ENCODE data around the gene RBM33. TPM values are rescaled to one million over a fixed set of nuclear protein-coding genes. Genes with fewer than 3 reads are reported as not detected.
A peak's percentile ranks its signal among the peaks of the same experiment; 100 is the strongest.
"Not testable (repeated sequence)": the region's sequence is repeated elsewhere in the genome, so short reads cannot be mapped to it uniquely, and the experiment has no call there.

The RBM33 gene
- 21.8 and 25.5 TPM in 2 replicates for total RNA-seq

GRCh38 chr7:155644178-155644970 is at the start of gene RBM33:
RBM33 (plus strand) TSS chr7:155644661; CDS start chr7:155644877, 216 bp downstream.
- peak; percentile 32 for DNase-seq (ENCODE audit: low read depth, low spot score)

DNA sequence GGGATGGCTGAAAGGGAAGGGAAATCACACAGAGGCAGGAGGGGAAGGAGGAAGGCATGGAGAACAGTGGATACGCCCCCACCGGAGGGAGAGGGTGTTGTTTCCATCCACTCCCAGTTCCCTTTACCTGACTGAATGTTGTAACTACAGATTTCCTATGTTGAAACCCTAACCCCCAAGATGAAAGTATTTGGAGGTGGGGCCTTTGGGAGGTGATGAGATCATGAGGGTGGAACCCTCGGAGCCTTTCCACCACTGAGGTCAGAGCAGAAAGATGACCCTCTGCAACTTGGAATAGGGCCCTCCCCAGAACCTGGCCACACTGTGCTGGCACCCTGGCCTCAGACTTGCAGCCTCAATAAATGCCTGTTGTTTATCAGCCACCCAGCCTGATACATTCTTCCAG is 49.5 kb upstream of the RBM33 start:
- DNase-seq (ENCODE audit: low read depth, low spot score), result no peak

- no peak for DNase-seq (ENCODE audit: low read depth, low spot score)
These were observed 46.7 kb upstream of the RBM33 start for GRCh38 chr7:155597753-155598140.

DNA sequence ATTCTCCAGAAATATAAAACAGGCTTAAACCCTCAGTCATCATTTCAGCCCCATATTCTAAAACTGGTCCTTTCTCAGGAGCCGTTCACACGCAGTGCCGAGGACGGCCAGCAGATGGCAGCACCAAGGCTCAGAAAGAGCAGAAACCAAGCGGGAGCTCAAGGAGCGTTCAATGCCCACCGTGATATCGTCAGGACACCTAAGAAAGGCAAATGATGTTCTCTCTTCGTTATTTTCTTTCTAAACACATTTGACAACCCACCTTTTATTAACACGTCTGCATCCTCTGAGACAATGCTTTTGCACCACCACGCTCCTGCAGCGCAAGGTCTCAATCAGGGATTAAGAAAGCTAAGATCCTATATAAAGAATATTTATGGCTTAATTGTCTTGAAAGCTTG is 45.7 kb upstream of the RBM33 start:
- DNase-seq (ENCODE audit: low read depth, low spot score), result peak; percentile 17

GRCh38 chr7:155602156-155602555 is 42.3 kb upstream of the RBM33 start:
- DNase-seq (ENCODE audit: low read depth, low spot score), result no peak

GRCh38 chr7:155602750-155603149 is 41.7 kb upstream of the RBM33 start:
- no peak for DNase-seq (ENCODE audit: low read depth, low spot score)

DNA sequence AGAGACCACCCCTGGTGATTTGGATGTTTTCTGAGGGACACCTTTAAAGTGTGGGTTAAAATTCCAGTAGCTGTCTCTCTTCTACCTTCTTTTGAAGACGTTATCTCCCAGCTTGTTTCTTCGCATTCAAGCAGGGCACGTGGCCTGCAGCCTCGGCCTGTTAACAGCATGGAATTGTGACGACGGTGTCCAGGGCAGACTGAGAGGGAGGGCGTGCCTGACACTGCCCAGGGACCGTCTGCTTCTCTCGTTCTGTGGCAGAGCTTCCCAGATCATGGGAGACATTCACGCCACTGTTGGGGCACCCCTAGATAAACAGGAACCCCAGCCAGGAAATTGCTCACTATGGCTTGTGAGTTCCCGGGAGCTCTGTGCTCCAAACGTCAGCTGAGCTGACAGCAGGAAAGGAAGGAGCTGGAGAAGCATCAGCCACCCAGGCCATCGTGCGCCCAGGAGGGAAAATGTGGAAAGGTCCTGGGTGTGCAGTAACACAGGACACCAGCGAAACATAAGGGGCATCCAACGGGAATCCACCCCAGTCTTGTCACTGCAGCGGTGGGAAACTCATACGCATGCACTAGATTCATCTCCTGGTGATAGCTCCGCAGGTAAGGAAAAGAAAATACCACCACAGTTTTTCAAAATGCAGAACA is 41.1 kb upstream of the RBM33 start:
- DNase-seq (ENCODE audit: low read depth, low spot score), result no peak

DNA sequence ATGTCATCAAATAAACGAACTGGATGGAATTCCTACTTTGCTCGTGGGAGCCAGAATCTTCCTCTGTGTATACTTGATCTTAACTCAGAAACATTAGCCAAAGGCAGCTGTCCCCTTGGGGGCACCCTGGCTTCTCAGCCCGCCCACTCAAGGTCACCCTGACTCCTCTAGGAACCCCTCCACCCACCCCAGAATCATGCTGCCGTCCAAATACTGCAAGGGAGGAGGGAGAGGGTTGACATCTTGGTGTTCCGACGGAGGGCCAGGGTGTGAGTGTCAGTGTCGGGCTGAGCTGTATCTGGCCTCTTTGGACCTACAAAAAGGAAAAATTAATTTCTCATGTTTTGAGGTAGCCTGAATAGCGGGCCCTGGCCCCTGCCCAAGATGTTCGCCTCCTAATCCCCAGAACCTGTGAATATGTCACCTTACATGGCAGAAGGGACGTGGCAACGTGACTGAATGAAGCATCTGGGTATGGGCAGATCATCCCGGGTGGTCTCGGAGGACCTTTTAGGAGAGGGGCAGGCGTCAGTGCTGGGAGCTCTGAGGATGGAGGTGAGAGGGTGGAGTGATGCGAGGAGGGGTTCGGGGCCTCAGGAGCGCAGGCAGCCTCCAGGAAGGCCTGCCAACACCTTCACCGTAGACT is 40.5 kb upstream of the RBM33 start:
- DNase-seq (ENCODE audit: low read depth, low spot score), result no peak

DNA sequence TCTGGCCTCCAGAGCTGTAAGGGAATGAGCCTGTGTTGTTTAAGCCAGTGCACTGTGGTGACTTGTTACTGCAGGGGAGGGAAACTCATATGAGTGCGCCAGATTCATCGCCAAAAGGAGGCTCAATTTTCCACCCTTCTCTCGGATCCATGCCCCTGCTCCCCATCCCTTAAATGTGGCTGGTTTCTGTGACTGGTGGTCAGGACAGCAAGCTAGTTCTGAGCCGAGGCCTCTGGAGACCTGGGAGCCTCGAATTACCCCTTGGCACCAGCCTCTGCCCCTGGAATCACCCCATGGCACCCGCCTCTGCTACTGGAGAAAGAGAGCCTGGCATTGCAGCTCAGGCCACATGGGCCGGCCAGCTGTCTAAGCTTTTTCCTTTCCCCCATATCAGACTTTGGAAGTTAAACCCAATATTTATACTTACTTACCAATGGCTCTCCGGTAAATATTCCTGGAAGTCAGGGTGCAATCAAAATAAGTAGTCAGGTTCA is 39.9 kb upstream of the RBM33 start:
- DNase-seq (ENCODE audit: low read depth, low spot score), result no peak

GRCh38 chr7:155609185-155609584 is 35.3 kb upstream of the RBM33 start:
- DNase-seq (ENCODE audit: low read depth, low spot score), result no peak

- DNase-seq (ENCODE audit: low read depth, low spot score), result no peak
These were observed 33.7 kb upstream of the RBM33 start for GRCh38 chr7:155610633-155611193.

DNA sequence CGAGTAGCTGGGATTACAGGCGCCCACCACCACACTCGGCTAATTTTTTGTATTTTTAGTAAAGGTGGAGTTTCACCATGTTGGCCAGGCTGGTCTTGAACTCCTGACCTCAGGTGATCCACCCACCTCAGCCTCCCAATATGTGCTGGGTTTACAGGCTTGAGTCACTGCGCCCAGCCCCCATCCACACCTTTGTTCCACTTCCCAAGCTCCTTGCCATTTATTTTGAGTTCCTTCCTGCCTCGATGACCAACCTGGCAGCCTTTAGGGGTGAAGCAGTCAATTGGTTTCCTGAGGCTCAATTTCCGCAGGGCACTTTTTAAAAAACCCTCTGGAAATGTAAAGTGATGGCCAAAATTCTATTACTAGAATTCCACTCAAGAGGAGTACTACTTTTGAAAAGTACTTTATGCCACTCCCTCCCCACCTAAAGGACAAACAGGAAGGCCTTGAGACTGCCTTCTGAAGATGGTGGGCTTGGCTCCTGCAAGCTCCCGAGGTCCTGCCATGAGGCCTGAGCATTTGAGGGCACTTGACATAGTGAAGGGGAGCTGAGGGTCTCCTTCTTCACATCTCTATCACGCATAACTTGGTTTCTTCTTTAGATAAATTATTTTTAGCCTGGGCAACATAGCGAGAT is 32.5 kb upstream of the RBM33 start:
- no peak for DNase-seq (ENCODE audit: low read depth, low spot score)

GRCh38 chr7:155612658-155613057 is 31.8 kb upstream of the RBM33 start:
- no peak for DNase-seq (ENCODE audit: low read depth, low spot score)

DNA sequence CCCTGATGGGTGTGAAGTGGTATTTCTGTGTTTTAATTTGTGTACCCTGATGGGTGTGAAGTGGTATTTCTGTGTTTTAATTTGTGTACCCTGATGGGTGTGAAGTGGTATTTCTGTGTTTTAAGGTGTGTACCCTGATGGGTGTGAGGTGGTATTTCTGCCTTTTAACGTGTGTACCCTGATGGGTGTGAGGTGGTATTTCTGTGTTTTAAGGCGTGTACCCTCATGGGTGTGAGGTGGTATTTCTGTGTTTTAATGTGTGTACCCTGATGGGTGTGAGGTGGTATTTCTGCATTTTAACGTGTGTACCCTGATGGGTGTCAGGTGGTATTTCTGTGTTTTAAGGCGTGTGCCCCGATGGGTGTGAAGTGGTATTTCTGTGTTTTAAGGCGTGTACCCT is 29.4 kb upstream of the RBM33 start:
- DNase-seq (ENCODE audit: low read depth, low spot score), result not testable (repeated sequence)

DNA sequence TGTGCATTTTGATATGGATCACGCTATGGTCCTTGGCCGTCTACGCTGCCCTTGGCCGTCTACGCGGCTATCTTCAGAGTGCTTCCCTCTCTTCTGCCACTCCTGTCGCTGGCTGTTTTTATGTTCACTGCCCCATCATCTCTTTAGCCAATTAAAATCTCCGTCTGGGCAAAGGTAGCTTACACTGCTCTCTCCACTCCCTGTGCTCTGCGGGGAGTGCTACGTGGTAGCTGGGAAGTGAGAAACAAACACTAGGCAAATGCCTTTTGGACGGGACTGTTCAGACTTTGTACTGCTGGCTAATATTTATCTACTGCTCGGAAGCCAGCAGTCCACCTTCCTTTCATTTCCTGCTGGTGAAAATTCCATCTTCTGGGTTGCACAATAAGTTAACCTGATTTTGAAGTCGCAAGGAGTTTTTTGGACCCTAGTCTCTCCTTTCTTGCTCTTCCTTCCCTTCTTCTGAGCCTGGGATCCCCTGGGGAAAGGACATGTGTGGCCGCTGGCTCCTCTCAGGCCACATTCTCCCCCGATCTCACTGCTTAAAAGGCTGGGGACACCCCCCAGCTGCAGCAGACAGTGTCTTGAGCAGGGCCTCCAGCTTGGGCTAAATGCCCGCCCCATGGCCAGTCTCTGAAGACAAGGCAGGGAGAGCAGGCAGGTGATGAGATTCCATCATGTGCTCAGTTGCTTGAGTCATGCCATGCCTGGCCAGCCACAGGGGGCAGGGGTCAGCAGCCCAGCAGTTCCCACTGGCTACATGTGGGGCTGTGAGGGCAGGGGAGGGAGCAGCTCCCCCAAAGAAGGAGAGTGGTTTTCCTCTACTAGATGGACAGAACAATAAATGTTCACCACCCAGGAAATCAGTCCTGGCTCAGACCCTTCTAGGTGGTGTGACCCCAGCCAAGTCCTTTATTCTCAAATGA is 25.5 kb upstream of the RBM33 start:
- no peak for DNase-seq (ENCODE audit: low read depth, low spot score)

GRCh38 chr7:155619634-155620271 is 24.7 kb upstream of the RBM33 start:
- DNase-seq (ENCODE audit: low read depth, low spot score), result no peak

DNA sequence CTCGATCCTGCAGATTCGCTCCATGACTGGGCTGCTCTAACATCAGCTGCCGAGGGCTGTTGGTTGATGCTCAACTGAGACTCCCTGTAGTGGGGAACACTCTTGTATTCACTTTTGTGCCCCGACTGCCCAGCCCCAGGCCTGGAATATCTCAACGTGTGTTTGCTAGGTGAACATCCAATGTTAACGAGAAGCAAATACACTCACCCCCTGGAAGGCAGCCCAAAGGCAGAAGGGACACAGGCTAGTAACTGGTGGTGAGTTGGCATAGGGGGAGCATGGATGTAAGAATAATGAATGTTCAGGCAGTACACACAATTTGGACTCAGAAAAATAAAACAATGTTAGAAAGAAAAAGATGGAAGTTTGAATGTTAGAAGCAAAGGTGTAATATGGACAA is 24.0 kb upstream of the RBM33 start:
- no peak for DNase-seq (ENCODE audit: low read depth, low spot score)

DNA sequence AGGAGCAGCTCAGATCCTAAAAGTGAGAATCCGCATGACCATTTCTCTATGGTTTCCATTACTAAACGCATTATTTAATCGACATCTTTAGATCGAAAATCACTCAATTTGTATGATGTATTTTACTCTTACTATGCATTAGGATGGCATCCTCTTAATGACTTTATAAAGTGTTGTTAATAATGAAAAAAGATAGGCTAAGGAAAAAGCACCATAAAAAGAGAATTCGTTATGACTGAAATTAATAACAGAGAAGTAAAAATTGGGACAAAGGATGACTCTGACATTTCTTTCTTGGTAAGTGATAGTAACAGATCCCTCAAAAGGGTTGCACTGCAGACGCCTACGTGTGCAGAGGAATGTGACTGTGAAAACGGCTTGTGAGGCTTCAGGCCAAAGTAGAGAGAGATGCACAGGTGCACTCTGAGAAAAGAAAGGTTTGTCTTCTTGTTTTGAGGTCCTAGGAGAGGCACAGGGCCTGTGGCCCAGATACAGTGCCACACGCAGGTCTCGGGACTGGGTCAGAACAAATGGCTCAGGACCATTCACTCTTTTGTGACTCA is 23.0 kb upstream of the RBM33 start:
- DNase-seq (ENCODE audit: low read depth, low spot score), result no peak

- DNase-seq (ENCODE audit: low read depth, low spot score), result no peak
These were observed 20.0 kb upstream of the RBM33 start for GRCh38 chr7:155624412-155624811.

- no peak for DNase-seq (ENCODE audit: low read depth, low spot score)
These were observed 18.9 kb upstream of the RBM33 start for GRCh38 chr7:155625557-155625956.
